HCT116 (cell line): ENCODE data around the gene CSNK1E.

ENCODE experiments used
- CEBPB ChIP-seq: IDR thresholded peaks from 2 replicates; pipeline ENCODE4 v1.6.1; 2012; ENCODE audit warnings: low read depth
- EGR1 ChIP-seq: IDR thresholded peaks from 2 replicates; pipeline ENCODE4 v1.6.1; 2012; ENCODE audit warnings: low read depth
- EZH2 ChIP-seq: fragments of 200-600 bp; sonication (generic); IDR thresholded peaks from 2 replicates; pipeline ENCODE4 v1.6.1; 2017; ENCODE audit warnings: antibody characterized with exemption, mixed run types
- EZH2phosphoT487 ChIP-seq: fragments of 200-600 bp; IDR thresholded peaks from 2 replicates; pipeline ENCODE4 v1.6.1; 2018; ENCODE audit warnings: antibody characterized with exemption, borderline replicate concordance
- POLR2A ChIP-seq: IDR thresholded peaks from 2 replicates; pipeline ENCODE4 v1.7.0; 2011; ENCODE audit warnings: borderline replicate concordance; ENCODE audit not compliant: insufficient read depth, insufficient read length; ENCODE audit errors: extremely low read depth
- POLR2AphosphoS5 ChIP-seq: IDR thresholded peaks from 2 replicates; pipeline ENCODE4 v1.6.1; 2011; ENCODE audit warnings: mild to moderate bottlenecking, low read depth, low read length, moderate library complexity
- SRF ChIP-seq: IDR thresholded peaks from 2 replicates; pipeline ENCODE4 v1.6.1; 2012; ENCODE audit warnings: low read depth
- TCF7L2 ChIP-seq: IDR thresholded peaks from 2 replicates; pipeline ENCODE4 v1.7.0; 2011; ENCODE audit warnings: borderline replicate concordance, inconsistent platforms; ENCODE audit not compliant: insufficient read depth, insufficient read length; ENCODE audit errors: extremely low read depth
- ZFX ChIP-seq: fragments of 450-650 bp; IDR thresholded peaks from 2 replicates; pipeline ENCODE4 v1.6.1; 2017
- ZNF274 ChIP-seq: fragments of 200-500 bp; sonication (Bioruptor generic); IDR thresholded peaks from 2 replicates; pipeline ENCODE4 v1.6.1; 2014; ENCODE audit warnings: mild to moderate bottlenecking, low read depth, low read length, inconsistent platforms
- TF ChIP-seq, protein P1 (sequence below), 3 experiments: fragments of 200-600 bp in 1 of 3; sonication (generic) in 1 of 3; IDR thresholded peaks in 2 of 3; conservative IDR thresholded peaks in 1 of 3; 2 replicates each; pipeline ENCODE4 v1.5.1; 2012 to 2017; ENCODE audit warnings: low read depth in 2 of 3, low read length in 2 of 3, antibody characterized with exemption in 1 of 3, borderline replicate concordance in 1 of 3, control low read depth in 1 of 3, mild to moderate bottlenecking in 1 of 3, mixed read lengths in 1 of 3, mixed run types in 1 of 3, moderate library complexity in 1 of 3; ENCODE audit not compliant: insufficient read depth in 1 of 3
- TF ChIP-seq, protein P2 (sequence below): IDR thresholded peaks from 2 replicates; pipeline ENCODE4 v1.6.1; 2011; ENCODE audit warnings: mild to moderate bottlenecking, low read length, moderate library complexity; ENCODE audit not compliant: insufficient replicate concordance; ENCODE audit errors: extremely low read depth
- TF ChIP-seq, protein P3 (sequence below): IDR thresholded peaks from 2 replicates; pipeline ENCODE4 v1.6.1; 2012; ENCODE audit warnings: low read depth

DNA sequence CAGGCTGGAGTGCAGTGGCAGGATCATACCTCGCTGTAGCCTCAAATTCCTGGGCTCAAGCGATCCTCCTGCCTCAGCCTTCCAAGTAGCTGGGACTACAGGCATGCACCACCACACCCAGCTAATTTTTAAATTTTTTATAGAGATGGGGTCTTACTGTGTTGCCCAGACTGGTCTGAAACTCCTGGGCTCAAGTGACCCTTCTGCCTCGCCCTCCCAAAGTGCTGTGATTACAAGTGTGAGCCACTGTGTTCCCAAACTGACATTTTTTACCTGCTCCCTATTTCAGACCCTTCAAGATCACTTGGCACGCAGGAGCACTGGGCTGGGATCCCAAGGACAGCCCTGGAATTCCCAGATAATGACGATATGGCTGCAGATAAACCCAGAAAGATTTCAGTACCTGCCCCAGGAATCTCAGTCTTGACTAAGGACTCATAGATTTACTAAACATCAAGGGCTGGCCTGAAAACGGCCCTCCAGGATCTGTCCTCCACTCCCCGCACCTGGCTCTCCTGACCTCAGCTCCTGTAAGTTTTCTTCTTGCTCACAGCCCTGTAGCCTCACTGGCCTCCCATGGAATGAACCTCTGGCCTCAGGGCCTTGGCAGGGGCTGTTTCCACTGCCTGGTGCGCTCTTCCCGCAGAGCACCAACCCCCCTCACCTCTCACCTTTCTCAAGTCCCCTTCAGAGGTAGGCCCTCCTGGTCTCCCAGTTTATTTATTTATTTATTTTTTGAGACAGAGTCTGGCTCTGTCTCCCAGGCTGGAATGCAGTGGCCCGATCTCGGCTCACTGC, 3.6 kb upstream of the CSNK1E start:
- no peak for TF ChIP-seq CEBPB
- TF ChIP-seq EZH2, result no peak
- TF ChIP-seq POLR2A, result no peak
- TF ChIP-seq, protein P1, sequence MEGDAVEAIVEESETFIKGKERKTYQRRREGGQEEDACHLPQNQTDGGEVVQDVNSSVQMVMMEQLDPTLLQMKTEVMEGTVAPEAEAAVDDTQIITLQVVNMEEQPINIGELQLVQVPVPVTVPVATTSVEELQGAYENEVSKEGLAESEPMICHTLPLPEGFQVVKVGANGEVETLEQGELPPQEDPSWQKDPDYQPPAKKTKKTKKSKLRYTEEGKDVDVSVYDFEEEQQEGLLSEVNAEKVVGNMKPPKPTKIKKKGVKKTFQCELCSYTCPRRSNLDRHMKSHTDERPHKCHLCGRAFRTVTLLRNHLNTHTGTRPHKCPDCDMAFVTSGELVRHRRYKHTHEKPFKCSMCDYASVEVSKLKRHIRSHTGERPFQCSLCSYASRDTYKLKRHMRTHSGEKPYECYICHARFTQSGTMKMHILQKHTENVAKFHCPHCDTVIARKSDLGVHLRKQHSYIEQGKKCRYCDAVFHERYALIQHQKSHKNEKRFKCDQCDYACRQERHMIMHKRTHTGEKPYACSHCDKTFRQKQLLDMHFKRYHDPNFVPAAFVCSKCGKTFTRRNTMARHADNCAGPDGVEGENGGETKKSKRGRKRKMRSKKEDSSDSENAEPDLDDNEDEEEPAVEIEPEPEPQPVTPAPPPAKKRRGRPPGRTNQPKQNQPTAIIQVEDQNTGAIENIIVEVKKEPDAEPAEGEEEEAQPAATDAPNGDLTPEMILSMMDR (IDR thresholded peaks at IDR 0.05 in 2 of 3, conservative IDR thresholded peaks at IDR 0.05 in 1 of 3; ENCODE audit: borderline replicate concordance in 1 of 3, insufficient read depth in 1 of 3, low read depth in 2 of 3, low read length in 2 of 3), result no peak
- no peak for TF ChIP-seq EGR1
- TF ChIP-seq ZFX, result no peak
- TF ChIP-seq, protein P2, sequence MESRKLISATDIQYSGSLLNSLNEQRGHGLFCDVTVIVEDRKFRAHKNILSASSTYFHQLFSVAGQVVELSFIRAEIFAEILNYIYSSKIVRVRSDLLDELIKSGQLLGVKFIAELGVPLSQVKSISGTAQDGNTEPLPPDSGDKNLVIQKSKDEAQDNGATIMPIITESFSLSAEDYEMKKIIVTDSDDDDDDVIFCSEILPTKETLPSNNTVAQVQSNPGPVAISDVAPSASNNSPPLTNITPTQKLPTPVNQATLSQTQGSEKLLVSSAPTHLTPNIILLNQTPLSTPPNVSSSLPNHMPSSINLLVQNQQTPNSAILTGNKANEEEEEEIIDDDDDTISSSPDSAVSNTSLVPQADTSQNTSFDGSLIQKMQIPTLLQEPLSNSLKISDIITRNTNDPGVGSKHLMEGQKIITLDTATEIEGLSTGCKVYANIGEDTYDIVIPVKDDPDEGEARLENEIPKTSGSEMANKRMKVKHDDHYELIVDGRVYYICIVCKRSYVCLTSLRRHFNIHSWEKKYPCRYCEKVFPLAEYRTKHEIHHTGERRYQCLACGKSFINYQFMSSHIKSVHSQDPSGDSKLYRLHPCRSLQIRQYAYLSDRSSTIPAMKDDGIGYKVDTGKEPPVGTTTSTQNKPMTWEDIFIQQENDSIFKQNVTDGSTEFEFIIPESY, result no peak
- TF ChIP-seq TCF7L2, result no peak
- no peak for TF ChIP-seq EZH2phosphoT487
- TF ChIP-seq POLR2AphosphoS5, result no peak
- TF ChIP-seq, protein P3, sequence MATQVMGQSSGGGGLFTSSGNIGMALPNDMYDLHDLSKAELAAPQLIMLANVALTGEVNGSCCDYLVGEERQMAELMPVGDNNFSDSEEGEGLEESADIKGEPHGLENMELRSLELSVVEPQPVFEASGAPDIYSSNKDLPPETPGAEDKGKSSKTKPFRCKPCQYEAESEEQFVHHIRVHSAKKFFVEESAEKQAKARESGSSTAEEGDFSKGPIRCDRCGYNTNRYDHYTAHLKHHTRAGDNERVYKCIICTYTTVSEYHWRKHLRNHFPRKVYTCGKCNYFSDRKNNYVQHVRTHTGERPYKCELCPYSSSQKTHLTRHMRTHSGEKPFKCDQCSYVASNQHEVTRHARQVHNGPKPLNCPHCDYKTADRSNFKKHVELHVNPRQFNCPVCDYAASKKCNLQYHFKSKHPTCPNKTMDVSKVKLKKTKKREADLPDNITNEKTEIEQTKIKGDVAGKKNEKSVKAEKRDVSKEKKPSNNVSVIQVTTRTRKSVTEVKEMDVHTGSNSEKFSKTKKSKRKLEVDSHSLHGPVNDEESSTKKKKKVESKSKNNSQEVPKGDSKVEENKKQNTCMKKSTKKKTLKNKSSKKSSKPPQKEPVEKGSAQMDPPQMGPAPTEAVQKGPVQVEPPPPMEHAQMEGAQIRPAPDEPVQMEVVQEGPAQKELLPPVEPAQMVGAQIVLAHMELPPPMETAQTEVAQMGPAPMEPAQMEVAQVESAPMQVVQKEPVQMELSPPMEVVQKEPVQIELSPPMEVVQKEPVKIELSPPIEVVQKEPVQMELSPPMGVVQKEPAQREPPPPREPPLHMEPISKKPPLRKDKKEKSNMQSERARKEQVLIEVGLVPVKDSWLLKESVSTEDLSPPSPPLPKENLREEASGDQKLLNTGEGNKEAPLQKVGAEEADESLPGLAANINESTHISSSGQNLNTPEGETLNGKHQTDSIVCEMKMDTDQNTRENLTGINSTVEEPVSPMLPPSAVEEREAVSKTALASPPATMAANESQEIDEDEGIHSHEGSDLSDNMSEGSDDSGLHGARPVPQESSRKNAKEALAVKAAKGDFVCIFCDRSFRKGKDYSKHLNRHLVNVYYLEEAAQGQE, result no peak
- no peak for TF ChIP-seq ZNF274
- no peak for TF ChIP-seq SRF
